OCI-LY1 (cell line): Measurements from ENCODE around the gene CARNS1.

Experiments
- H2AFZ ChIP-seq: fragments of 200-600 bp; sonication (generic), shearing (Covaris generic); 2 replicates; pipeline ENCODE4 v1.6.0; 2014; ENCODE audit warnings: antibody characterized with exemption, mild to moderate bottlenecking, low read length
- H3F3A ChIP-seq: fragments of 200-600 bp; sonication (generic), shearing (Covaris generic); 2 replicates; pipeline ENCODE4 v1.6.0; 2014; ENCODE audit warnings: mild to moderate bottlenecking, antibody characterized with exemption, low read length, moderate library complexity; ENCODE audit not compliant: insufficient read depth
- H3K27ac ChIP-seq: fragments of 200-600 bp; sonication (generic); 2 replicates; pipeline ENCODE4 v1.5.1; 2014; ENCODE audit warnings: low read length, mixed run types, mild to moderate bottlenecking, low read depth; ENCODE audit not compliant: poor library complexity, severe bottlenecking
- H3K27me3 ChIP-seq: fragments of 200-600 bp; sonication (generic); 2 replicates; pipeline ENCODE4 v1.6.0; 2014; ENCODE audit warnings: antibody characterized with exemption, mild to moderate bottlenecking, low read length, moderate library complexity; ENCODE audit not compliant: insufficient read depth
- H3K36me3 ChIP-seq: fragments of 200-600 bp; sonication (generic); 2 replicates; pipeline ENCODE4 v1.6.1; 2014; ENCODE audit warnings: mild to moderate bottlenecking, antibody characterized with exemption, low read length, moderate library complexity, mixed read lengths; ENCODE audit not compliant: insufficient read depth
- H3K4me1 ChIP-seq: fragments of 200-600 bp; sonication (generic); 2 replicates; pipeline ENCODE4 v1.5.1; 2014; ENCODE audit warnings: mild to moderate bottlenecking, low read length, moderate library complexity; ENCODE audit not compliant: insufficient read depth, severe bottlenecking
- H3K4me2 ChIP-seq: fragments of 200-600 bp; sonication (generic), shearing (Covaris generic); 2 replicates; pipeline ENCODE4 v1.6.1; 2014; ENCODE audit warnings: low read length
- H3K4me3 ChIP-seq: fragments of 200-600 bp; sonication (generic); 2 replicates; pipeline ENCODE4 v1.5.1; 2014; ENCODE audit warnings: low read length, low read depth, mild to moderate bottlenecking, mixed read lengths; ENCODE audit not compliant: poor library complexity, severe bottlenecking
- H3K79me2 ChIP-seq: fragments of 200-600 bp; shearing (Covaris generic); 2 replicates; pipeline ENCODE4 v1.6.1; 2016; ENCODE audit warnings: mixed run types, low read length, mixed read lengths; ENCODE audit not compliant: insufficient read depth
- H3K9ac ChIP-seq: fragments of 200-600 bp; sonication (generic), shearing (Covaris generic); 2 replicates; pipeline ENCODE4 v1.6.1; 2014; ENCODE audit warnings: mild to moderate bottlenecking, low read length, mixed read lengths
- H3K9me2 ChIP-seq: fragments of 200-600 bp; sonication (generic), shearing (Covaris generic); 2 replicates; pipeline ENCODE4 v1.6.1; 2014; ENCODE audit warnings: low read depth, mild to moderate bottlenecking, low read length, mixed read lengths
- H3K9me3 ChIP-seq: fragments of 200-600 bp; shearing (Covaris generic); 2 replicates; pipeline ENCODE4 v1.6.1; 2014; ENCODE audit warnings: low read length, mixed read lengths
- H4K20me1 ChIP-seq: fragments of 200-600 bp; sonication (generic), shearing (Covaris generic); 2 replicates; pipeline ENCODE4 v1.6.0; 2016; ENCODE audit warnings: mild to moderate bottlenecking, low read length; ENCODE audit not compliant: insufficient read depth
- CTCF ChIP-seq: fragments of 200-600 bp; sonication (generic), shearing (Covaris generic); IDR thresholded peaks from 2 replicates; pipeline ENCODE4 v1.5.1; 2017; ENCODE audit warnings: mild to moderate bottlenecking, antibody characterized with exemption, low read length, moderate library complexity, mixed read lengths
- EZH2 ChIP-seq: fragments of 200-600 bp; sonication (generic), shearing (Covaris generic); IDR thresholded peaks from 2 replicates; pipeline ENCODE4 v1.8.0; 2017; ENCODE audit warnings: borderline replicate concordance, mixed run types, mild to moderate bottlenecking, antibody characterized with exemption, low read length, moderate library complexity, mixed read lengths

CARNS1 gene

GRCh38 chr11:67470337-67471002, 55.0 kb downstream of the CARNS1 start:
- Histone ChIP-seq H3K9me3 (no peaks in the 10 kb centered on the region), H3K4me1 (peaks cover 35% of the 10 kb centered on the region), H3K27me3 (no peaks in the 10 kb centered on the region), H3K27ac (no peak overlapping the region), H3K4me3 (no peak overlapping the region), H3F3A (peaks cover 8% of the 10 kb centered on the region; the same call in 1 of the 2 replicates), H3K4me2 (no peak overlapping the region), H3K9me2 (no peaks in the 10 kb centered on the region), H3K79me2 (no peaks in the 10 kb centered on the region), H3K36me3 (no peaks in the 10 kb centered on the region; the same call in 1 of the 2 replicates), H2AFZ (no peak overlapping the region), H3K9ac (no peak overlapping the region), H4K20me1 (no peaks in the 10 kb centered on the region)
- no peak for TF ChIP-seq CTCF
- TF ChIP-seq EZH2, result no peak

GRCh38 chr11:67472882-67473281, 57.4 kb downstream of the CARNS1 start:
- Histone ChIP-seq H3K36me3 (no peaks in the 10 kb centered on the region), H4K20me1 (no peaks in the 10 kb centered on the region), H3K9me3 (peaks cover 4% of the 10 kb centered on the region; the same call in 1 of the 2 replicates), H3K4me2 (no peak overlapping the region), H3K9me2 (no peaks in the 10 kb centered on the region), H3K27ac (no peak overlapping the region), H3K27me3 (no peaks in the 10 kb centered on the region), H3K9ac (no peak overlapping the region), H3F3A (no peaks in the 10 kb centered on the region), H2AFZ (no peak overlapping the region), H3K4me3 (no peak overlapping the region), H3K79me2 (no peaks in the 10 kb centered on the region), H3K4me1 (peaks cover 10% of the 10 kb centered on the region)
- TF ChIP-seq CTCF (no peak), EZH2 (no peak)
